Measurements from ENCODE around the gene CDK5RAP1.

CDK5RAP1 gene

DNA sequence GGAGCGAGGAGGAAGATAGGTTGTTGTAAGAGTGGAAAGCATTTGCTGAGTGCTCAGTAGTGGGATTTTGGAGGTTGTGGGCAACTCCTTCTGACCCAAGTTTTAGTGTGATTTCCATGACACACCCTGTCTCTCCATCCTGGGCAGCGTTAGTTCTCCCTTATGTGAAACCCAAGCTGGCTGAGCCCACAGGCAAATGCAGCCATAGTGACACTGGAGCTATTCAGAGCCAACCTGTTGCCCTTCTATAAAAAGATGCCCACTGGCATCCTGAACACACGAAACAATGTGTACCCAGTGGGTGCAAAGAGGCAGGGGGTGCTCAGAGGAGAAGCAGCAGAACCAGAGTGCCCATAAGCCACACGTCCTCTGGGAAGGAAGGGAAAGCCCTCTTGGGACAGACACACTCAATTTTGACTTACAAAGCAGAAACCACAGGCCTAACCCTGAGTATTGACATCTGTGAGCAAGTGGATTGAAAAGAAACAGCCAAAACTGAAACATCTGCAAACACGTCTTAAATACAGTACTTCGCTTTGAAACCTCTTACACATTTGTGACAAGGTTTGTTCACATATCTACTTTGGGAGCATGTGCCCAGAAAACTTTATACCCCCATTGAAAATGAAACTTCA lies 63.7 kb downstream of the CDK5RAP1 start:
- in situ Hi-C loops (cut with MboI; ENCODE audit: low sequenced_read_pairs), result no loop called here

DNA sequence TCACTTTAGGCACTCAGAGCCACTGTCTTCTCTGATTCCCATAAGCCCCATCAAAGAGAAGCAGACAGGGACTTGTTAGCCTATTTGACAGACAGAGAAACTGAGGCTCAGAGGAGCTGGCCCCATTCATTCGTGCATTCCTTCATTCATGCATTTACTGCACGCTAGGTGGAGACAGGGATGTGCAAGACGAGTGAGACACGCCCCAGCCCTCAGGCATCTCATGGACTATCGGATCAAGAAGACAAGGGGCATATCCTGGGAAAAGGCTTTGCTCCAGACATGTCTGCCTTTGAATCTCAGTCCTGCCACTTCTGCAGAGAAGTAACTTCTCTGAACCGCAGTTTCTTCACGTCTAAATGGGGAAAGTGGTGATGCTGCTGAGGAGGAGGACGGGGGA lies 64.2 kb downstream of the CDK5RAP1 start:
- in situ Hi-C loops (cut with MboI; ENCODE audit: low sequenced_read_pairs), result no loop called here

DNA sequence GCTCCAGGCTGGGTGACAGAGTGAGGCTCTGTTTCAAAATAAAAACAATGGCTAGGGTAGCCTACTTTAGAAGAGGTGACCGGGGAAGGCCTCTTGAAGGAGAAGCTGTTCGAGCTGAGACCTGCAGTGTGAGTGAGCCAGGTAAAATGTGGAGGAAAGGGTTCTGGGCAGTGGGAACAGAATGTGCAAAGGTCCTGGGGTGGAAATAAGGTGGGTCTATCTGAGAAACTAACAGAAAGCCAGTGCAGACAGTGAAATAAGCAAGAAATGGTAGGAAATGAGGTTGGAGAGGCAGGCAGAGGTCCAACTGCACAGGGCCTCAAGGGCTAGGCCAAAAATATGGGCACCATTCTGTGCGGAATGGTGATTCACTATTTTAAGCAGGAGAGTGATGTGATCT lies 64.9 kb downstream of the CDK5RAP1 start:
- in situ Hi-C loops (cut with MboI; ENCODE audit: low sequenced_read_pairs), result no loop called here

DNA sequence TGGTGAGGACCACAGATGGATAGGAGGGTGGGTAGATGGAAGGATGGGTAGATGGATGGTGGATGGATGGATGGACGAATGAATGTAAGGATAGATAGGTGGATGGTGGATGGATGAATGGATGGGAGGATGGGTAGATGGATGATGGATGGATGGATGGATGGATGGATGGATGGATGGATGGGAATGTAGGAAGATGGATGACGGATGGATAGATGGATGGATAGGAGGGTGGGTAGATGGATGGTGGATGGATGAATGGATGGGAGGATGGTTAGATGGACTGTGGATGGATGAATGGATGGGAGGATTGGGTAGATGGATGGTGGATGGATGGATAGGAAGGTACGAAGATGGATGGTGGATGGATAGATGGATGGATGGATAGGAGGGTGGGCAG lies 67.2 kb downstream of the CDK5RAP1 start:
- in situ Hi-C loops (cut with MboI; ENCODE audit: low sequenced_read_pairs), result no loop called here

DNA sequence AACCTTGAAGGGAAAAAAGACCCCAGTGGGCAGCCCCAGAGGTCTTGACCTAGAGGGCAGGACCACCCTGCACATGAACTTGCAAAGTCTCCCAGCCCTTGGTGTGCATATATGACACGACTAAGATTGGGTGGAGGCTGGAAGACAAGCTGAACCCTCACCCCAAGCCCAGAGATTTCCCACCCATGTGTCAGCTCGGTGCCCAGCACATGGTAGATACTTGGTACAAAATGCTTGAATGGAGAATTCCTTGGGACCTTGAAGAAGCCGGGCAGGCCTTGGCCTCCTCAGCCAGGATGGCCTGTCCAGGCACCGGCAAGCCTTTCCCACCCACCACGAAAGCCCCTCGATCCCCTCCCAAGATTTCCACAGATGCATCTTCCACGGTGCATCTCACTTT lies 67.7 kb downstream of the CDK5RAP1 start:
- in situ Hi-C loops (cut with MboI; ENCODE audit: low sequenced_read_pairs), result no loop called here

DNA sequence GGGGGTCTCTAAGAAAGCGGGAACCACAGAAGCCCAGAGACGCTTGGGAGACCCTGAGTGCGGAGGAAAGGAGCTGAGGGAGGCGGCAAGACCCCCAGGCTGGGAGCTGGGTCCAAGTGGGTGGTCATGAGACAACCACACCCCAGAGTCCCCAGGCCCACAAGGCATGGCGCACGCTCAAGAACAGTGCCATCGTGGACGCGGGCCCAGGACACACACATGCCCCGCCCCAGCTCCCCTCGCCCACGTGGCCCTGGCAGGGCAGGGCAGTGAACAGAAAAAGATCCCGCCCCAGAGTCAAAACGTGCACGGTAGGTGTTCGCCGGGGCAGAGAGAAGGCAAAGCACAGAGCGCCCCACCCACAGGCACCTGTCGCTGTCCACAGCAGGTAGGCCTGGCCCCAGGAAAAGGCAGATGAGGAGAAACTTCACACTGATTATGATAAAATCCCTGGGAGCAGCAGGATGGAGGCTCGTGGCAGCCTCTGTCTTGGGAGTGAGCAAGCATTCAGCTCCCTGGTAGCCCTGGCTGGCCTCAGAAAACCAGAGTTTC lies 68.3 kb downstream of the CDK5RAP1 start:
- in situ Hi-C loops (cut with MboI; ENCODE audit: low sequenced_read_pairs), result no loop called here

DNA sequence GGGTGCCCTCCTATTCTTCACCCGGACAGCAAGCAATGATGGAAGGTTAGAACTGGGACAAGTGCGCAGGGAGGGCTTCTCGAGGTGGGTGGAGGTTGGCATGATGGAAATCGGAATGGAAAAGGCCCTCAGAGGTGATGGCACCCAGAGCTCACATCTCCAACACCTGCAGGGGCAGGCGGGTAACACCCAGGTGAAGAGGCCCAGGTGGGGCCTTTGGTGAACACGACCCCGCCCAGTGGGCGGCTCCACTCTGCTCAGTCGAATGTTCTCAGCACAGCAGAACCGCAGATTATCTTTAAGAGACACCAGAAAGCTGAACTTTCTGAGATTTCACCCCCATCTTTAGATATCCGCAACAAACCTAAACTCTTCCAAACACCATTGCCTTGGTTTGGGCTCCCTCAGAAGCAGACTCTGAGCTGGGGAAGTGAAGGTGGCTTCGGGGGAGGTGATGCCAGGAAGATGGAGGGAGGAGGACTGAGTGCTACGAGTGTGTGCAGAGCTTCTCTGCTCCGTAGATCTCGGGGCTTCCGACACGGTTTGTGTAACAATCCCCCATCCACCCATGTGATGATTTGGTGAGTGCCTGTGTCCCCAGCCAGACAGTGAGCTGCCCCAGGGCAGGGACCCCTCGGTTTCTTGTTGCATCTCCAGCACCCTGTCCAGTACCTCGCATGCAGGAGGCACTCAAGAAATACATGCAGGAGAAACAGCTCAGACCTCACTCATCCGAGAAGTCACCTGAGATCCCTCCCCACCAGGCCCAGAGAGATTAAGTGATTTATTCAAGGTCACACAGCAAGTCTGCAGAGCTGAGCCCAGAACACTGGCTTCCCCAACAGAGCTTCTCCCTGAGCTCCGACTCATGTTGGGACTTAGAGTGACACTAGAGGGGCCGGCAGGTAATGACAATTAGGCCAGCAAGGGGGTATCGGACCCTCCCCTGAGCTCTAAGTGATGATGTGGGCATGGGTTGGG lies 72.9 kb downstream of the CDK5RAP1 start:
- in situ Hi-C loops (cut with MboI; ENCODE audit: low sequenced_read_pairs), result no loop called here

DNA sequence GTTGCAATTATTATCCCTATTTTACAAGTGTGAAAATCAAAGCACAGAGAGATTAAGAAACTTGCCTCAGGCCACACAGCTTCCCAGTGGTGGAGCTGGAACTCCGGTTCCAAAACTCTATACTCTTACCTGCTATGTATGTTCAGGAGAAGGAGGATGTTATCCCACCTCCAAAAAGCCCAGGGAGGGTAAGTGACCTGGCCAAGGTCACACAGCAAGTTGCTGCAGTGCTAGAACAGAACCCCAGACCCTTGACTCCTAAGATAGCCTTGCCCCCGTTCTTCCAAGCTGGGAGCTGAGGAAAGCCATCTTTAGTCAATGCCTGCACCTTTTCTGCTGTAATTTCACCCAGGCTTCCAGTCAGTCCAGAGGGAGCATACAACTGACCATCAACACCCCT lies 76.0 kb downstream of the CDK5RAP1 start:
- in situ Hi-C loops (cut with MboI; ENCODE audit: low sequenced_read_pairs), result no loop called here

DNA sequence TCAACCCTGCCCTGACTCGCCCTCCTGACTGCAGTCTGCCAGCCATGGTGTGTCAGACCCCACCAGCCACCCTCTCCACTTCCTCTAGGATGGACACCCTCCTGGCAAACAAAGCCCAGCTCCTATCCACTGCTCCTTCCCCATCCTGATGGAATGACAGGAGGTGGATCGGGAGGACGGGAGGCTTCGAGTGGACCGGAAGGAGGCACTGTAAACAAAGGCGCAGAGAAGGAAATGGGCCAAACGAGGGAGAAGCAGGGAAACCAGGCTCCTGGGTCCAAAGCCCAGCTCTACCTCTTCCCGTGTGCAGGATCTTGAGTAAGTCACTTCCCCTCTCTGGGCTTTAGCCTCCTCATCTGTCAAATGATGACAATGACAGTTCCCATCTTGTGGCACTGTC lies 78.1 kb downstream of the CDK5RAP1 start:
- in situ Hi-C loops (cut with MboI; ENCODE audit: low sequenced_read_pairs), result no loop called here

DNA sequence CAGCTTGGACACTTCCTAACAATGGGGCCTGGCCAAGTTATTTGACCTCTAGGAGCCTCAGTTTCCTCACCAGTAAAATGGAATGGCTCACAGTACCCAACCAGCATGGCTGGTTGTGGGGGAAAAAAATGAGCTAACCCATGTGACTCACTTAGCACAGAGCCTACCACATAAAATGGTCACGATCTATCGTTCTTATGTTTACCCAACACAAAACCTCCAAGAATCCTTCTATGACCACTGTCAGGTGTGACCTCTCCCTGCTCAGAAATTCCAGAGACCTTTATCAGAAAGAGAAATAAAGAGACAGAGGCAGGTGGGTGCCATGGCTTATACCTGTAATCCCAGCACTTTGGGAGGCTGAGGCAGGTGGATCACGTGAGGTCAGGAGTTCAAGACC lies 78.9 kb downstream of the CDK5RAP1 start:
- in situ Hi-C loops (cut with MboI; ENCODE audit: low sequenced_read_pairs), result no loop called here

DNA sequence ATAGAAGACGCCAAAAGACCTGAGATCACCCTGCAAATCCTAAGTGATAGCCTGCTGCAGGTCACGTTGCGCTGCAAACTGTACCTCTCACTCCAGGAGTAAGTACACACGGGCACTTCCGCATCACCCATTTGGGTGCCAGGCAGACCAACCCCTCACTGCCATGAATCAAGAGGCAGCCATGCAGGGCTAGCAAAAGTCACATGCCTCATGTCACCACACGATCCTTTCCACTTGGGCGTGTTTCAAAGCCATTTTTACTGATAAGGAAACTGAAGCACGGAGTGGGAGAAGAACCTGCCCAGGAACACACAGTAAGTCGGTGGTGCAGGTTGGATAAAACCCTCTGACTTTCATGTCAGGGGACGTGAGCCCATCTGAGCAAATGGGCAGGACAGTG lies 81.3 kb downstream of the CDK5RAP1 start:
- in situ Hi-C loops (cut with MboI; ENCODE audit: low sequenced_read_pairs), result no loop called here

DNA sequence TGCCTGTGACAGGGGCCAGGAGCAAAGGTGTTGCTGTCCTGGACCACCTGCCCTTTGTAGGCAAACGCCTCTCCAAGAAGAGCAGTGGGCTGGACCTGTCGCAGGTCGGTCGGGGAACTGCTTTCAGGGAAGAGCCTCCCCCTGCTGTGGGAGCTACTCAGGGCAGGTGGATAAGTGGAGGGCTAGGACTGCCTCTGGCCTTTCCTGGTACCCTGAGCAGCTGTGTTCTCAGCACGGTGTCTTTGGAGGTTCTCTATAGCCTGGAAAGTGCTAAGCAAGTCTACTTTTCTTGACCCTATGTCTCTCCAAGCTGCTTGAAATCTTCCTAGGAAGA lies 83.3 kb downstream of the CDK5RAP1 start:
- in situ Hi-C loops (cut with MboI; ENCODE audit: low sequenced_read_pairs), result no loop called here

DNA sequence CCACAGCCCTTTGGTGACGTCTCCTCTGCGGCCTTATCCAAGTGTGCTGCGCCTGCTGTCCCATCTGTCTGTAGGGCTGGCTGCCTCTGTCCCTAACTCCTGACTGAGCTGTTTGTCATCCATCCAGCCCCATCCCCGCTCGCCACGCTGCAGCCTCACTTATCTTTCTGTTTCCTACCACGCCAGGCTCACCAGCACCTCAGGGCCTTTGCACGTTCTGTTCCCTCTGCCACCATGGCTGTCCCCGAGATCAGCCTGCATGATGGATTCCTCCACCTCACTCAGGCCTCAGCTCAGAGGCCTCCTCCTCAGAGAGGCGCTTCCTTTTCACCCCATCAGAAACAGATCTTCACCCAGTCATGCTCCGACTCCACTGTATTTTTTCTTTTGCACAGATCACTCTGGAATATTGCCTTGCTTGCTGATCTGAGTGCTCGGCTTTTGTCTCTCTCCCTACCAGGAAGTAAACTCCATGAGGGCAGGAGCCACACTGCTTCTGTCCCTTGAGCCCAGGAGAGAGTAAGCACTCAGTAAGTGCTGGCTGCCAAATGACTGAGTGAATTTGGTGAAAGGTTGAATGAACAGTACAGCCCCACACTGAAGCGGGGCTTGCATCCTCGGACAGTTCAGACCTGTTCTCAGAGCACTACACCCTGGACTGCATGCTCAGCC lies 83.8 kb downstream of the CDK5RAP1 start:
- in situ Hi-C loops (cut with MboI; ENCODE audit: low sequenced_read_pairs), result no loop called here

DNA sequence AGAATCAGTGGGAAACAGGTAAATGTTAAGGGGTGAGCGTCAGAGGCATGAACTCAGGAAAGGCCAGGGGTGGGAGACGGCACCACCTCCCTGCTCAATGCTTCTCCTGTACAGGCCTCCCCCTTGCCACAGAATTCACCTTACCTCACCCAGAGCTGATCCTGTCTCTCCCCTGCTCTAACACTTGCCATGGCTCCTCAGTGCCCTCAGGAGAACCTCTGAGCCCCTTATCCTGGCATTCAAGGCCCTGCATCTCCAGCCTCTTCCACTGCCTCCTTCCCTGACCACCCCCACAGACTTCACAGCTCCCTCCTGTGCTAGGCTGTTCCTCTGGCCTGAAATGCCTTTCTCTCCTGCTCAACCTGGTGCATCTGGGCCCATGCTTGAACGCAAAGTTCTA lies 84.4 kb downstream of the CDK5RAP1 start:
- in situ Hi-C loops (cut with MboI; ENCODE audit: low sequenced_read_pairs), result no loop called here

DNA sequence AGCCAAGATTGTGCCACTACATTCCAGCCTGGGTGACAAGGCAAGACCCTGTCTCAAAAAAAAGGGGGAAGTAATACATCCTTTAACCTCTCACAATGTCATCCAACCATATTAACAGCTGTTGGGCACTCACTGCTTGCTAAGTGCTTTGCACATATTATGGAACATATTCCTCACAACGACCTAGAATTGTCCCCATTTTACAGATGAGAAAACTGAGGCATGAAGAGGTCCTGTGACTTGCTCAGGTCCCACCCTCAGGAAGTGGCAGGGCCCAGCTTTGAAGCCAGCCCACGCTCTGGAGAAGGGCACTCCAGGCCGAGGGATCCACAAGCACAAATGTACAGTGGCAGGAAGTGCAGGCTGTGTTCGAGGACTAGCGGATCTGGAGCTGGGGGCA lies 85.0 kb downstream of the CDK5RAP1 start:
- in situ Hi-C loops (cut with MboI; ENCODE audit: low sequenced_read_pairs), result no loop called here

DNA sequence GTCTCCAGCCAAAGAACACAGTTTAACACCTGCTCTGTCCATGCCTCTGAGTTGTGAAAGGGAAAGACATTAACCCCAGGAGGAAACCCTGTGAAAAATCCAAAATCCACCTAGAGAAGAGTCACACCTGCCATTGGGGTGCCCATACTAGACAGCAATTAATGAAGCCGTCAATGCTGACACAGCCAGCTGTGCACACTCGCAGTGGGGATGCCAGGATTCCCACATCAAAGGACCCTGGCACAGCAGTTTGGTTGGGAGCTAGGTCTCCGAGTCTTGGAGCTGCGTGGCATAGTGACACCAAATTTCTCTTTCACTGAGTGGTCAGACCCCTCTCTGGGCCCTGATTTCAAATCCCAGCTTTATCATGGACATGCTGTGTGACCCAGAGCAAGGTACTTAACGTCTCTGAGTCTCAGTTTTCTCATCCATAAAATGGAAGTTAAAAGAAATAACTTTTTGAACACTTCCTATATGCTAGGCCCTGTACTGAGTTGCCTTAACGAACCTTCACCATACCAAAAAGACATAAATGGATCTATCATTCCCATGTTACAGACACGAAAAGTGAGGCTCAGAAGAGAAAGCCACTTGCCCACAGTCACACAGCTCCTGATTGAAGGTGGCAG lies 87.5 kb downstream of the CDK5RAP1 start:
- in situ Hi-C loops (cut with MboI; ENCODE audit: low sequenced_read_pairs), result no loop called here

DNA sequence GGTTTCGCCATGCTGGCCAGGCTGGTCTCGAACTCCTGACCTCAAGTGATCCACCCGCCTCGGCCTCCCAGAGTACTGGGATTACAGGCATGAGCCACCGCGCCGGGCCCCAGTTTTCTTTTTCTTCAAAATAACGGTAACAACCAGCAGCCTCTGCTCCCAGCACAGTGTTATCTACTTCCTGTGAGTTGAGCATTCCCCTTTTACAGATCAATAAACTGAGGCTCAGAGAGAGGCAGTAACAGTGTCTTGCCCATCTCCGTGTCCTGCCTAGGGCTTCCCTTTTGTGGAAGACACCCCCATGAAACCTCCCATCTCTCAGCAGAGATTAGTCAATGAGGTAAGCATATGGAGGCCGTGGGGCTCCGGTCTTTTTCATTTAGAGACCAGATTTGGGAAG lies 88.7 kb downstream of the CDK5RAP1 start:
- in situ Hi-C loops (cut with MboI; ENCODE audit: low sequenced_read_pairs), result no loop called here

DNA sequence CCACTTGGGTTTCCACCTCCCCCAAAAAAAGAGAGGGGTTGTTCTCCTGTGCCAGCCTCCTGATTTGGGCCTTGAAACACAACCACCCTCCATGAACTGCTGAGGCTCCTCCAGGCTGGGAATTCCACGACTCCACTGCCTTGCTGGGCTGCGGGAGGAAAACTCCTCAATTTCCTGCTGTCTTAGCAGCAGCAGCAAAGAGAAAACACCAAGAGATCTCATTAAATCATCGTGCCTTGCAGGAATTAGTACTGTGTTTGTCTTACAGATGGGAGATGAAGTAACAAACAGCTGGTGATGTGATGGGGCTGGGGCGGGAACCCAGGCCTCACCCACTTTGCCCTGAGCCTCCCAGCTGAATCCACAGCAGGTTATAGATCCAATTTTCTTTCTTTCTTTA lies 89.3 kb downstream of the CDK5RAP1 start:
- in situ Hi-C loops (cut with MboI; ENCODE audit: low sequenced_read_pairs), result no loop called here

DNA sequence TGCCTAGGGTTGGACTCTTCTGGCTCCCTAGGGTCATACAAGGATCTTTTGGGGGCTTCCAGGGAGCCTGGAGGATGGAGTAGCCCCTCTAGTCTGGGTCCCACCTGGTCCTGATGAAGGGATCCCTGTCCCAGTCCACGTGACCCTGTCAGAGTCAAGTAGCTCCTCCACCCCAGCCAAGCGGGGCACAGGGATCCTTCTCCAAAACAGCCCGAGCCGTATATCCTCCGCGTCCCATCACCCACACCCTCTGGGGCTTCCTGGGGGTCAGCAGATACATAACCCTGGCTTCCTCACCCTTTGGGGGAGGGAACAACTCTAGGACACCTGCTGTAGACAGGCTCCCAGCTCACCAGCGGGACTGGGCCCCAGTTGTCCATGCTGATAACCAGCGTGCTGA lies 90.3 kb downstream of the CDK5RAP1 start:
- in situ Hi-C loops (cut with MboI; ENCODE audit: low sequenced_read_pairs), result no loop called here

DNA sequence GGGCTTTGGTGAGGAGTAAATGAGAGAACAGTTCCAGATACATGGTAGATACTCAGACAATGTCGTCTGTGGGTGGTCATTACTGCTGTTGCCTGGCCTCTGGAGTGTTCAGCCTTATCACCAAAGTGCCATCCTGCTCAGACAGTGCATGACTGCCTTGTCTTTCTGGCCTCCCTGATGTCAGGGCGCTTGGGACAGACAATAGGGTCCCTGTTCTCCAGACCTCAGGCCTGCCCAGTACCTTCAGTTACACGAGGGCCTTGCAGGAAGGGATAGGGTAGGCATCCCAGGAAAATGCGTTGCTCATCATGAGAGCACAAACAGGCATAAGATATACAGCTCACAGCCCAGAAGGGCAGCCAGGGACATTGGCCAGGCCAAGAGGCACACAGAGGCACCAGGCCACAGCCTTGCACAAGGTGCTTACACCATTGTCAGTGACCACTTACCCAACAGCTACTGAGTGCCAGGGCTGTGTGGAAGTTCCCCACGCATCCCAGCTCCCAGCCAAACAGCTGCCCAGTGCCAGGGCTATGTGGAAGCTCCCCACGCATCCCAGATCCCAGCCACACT lies 90.9 kb downstream of the CDK5RAP1 start:
- in situ Hi-C loops (cut with MboI; ENCODE audit: low sequenced_read_pairs), result no loop called here

DNA sequence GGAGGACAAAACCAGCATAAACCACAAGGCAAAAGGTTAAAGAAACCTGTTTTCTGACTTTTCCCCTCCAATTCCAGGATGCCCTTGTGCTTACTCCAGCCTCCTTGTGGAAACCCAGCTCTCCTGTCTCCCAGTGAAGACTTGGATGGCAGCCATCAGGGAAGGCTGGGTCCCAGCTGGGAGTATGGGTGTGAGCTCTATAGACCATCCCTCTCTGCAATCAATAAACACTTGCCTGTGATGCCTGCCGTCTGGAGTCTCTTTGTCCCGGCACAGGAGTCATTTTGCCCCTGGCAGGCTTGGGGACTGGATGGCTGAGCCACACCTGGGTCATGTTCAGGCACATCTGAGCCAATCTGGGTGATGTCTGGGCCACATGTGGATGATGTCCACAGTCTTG lies 91.7 kb downstream of the CDK5RAP1 start:
- in situ Hi-C loops (cut with MboI; ENCODE audit: low sequenced_read_pairs), result loop anchor here (10.0 kb wide), 1 partner anchor 405 kb away; no protein-coding TSS in a partner anchor

Data from HL-60/S4 (cell line).